HG02885 (cell line): Measurements from ENCODE around the gene BCAT1.
A peak's percentile ranks its signal among the peaks of the same experiment; 100 is the strongest.
"Not testable (repeated sequence)": the region's sequence is repeated elsewhere in the genome, so short reads cannot be mapped to it uniquely, and the experiment has no call there.

Experiments used
- ATAC-seq: cut with Tn5 transposase; IDR thresholded peaks from one replicate; pipeline ENCODE4 v1.9.1; 2021; ENCODE audit warnings: mild to moderate bottlenecking; ENCODE audit not compliant: unreplicated experiment, poor library complexity

BCAT1 gene

DNA sequence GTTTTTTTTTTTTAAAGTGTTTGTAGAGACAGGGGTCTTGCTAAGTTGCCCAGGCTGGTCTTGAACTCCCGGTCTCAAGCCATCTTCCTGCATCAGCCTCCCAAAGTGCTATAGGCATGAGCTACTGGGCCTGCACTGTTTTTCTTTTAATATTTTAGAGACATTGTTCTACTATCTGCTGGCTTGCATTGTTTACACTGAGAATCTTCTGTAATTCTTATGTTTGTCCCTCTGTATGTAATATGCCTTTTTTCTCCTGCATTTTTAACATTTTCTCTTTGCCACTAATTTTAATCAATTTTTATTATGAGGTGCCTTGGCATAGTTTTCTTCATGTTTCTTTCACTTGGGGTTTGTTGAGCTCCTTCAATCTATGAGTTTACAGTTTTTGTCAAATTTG lies 15.4 kb upstream of the BCAT1 start:
- ATAC-seq = no peak

- ATAC-seq = peak; percentile 95
Observed at GRCh38 chr12:24960222-24960855, 11.4 kb upstream of the BCAT1 start.

DNA sequence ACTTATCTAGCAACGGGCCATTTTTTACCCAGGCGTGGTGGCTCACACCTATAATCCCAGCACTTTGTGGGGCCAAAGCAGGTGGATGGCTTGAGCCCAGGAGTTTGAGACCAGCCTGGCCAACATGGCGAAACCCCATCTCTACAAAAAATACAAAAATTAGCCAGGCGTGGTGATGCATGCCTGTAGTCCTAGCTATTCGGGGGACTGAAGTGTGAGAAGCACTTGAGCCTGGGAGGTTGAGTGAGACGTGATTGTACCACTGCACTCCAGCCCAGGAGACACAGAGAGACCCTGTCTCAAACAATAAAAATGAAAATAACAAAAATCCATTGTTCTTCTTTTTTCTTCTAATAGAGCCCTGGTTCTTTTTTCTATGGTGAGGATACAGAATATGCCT lies 7.5 kb upstream of the BCAT1 start:
- ATAC-seq = not testable (repeated sequence)

- no peak for ATAC-seq
Observed at GRCh38 chr12:24955853-24956252, 7.0 kb upstream of the BCAT1 start.

DNA sequence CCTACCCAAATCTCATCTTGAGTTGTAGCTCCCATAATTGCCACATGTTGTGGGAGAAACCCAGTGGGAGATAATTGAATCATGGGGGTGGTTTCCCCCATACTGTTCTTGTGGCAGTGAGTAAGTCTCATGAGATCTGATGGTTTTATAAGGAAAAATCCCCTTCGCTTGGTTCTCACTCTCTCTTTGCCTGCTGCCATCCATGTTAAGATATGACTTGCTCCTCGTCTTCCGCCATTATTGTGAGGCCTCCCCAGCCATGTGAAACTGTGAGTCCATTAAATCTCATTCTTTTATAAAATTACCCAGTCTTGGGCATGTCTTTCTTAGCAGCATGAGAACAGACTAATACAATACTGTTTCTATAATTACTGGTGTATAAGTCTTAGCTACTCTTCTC lies 6.5 kb upstream of the BCAT1 start:
- ATAC-seq = no peak

DNA sequence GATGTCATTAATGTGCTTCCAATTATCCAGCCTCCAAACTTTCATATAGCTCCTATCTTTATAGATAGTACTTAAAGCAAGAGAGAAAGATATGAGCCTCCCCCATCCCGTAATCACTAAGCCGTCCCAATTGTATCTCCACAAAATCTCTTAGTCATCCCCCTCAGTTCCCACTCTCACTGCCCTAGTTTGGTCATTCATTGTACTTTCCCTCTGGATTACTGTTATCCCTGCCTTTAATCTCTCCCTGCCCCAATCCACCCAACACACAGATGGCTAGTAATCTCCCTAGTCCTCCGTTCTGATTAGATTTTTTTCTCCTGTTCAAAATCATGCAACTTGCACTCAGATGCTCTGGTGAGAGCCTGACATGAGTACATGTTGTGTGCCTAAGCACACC lies 5.4 kb upstream of the BCAT1 start:
- ATAC-seq = no peak

- ATAC-seq = no peak
Observed at GRCh38 chr12:24952389-24952788, 3.5 kb upstream of the BCAT1 start.

DNA sequence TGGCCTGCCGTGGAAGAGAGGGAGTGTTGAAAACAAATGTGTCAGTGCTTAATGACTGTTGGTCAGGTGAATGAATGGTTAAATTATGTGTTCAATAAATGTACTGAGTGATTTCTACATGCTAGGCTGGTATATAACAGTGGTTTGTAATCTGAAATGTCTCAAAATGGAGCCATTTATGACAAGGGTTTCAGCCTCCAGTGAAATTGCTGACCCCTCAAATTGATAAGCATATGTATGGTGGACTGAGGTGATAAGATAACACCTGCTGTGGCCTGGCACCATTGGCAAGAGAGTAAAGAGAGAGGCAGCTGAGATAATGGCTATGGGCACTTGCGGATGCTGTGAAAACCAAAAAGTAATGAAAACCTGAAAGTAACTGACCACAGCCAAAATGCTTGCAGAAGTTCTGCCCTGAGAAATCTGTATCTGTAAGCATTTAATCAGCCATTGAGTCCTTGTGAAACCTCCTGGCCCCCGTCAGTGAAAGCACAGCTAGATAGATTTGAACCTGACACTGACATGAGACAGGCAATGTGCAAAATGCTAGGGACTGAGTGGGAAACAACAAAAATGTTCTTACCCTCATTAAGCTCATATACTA lies 1.4 kb upstream of the BCAT1 start:
- ATAC-seq = peak; percentile 37

DNA sequence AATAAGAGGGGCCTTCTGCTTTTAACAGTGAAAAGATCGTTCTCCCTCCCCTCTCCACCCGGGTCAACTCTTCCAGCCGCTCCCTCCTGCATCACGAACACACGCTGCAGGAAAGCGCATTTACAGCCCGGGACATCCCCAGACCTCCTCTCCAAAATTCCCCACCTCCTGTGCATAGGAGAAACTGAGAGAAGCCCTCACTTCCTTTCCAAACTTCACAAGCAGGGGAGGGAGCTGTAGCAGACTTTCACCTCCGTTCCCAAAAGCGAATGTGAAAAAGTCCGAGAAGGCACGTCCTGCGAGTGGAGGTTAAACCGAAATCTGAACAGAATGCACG lies 513 bp downstream of the BCAT1 start:
- ATAC-seq = peak; percentile 19

DNA sequence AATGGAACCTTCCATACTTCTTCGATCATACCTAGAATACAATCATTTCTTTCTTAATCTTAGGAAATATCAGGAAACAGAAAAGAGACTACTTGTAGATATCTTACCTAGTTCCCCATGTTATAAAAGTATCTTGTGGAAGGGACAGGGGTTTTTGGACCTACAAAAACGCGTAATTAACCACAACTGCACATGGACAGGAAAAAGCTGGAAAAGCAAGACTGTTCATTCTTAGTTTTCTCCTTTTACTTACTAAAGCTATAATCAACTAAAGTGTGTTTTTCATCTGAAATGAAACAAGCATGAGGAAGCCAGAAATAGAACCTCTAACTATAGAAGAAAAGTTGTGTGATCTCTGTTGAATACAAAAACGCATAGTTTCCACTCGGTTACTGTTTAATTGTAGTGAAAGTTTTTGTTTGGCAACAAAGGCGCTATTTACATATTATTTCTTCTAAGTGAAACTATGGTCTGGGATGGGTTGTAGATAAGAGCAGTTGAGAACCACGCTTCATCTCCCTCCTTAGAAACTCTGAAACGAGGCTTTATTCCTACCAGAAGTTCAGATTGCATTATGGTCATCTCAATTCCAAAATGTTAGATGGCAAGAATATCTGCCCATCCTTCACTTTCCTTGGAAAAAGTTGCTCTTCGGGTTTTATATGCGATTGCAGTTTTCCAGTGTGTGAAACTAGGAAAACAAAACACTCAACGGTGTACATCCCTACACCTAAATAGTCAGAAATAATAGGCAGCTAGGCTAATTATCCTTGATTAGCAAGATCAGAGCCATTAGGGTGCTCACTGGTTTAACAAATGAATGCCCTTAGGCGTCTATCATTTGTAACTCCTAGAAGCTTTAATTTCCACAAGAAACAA lies 1.1 kb downstream of the BCAT1 start:
- peak; percentile 21 for ATAC-seq

DNA sequence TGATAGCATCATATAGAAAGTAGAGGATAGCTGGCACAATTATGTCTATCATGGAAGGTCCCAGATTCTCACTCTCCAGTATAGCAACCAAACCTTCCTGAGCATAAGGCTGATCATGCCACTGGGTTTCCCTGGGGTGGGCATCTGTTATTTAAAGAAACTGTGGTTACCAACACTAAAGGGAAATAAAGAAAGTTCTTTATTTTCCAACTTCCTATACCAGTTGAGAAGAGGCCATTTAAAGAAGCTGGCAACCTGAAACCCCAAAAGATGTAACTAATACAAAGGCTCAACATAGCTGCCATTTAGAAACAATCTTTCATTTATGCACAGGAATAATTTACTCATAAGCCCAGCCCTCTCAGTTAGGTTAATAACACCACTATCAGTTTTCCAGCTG lies 3.1 kb downstream of the BCAT1 start:
- no peak for ATAC-seq

GRCh38 chr12:24945039-24945438 lies 3.9 kb downstream of the BCAT1 start:
- ATAC-seq = no peak

GRCh38 chr12:24944601-24944975 lies 4.3 kb downstream of the BCAT1 start:
- no peak for ATAC-seq

DNA sequence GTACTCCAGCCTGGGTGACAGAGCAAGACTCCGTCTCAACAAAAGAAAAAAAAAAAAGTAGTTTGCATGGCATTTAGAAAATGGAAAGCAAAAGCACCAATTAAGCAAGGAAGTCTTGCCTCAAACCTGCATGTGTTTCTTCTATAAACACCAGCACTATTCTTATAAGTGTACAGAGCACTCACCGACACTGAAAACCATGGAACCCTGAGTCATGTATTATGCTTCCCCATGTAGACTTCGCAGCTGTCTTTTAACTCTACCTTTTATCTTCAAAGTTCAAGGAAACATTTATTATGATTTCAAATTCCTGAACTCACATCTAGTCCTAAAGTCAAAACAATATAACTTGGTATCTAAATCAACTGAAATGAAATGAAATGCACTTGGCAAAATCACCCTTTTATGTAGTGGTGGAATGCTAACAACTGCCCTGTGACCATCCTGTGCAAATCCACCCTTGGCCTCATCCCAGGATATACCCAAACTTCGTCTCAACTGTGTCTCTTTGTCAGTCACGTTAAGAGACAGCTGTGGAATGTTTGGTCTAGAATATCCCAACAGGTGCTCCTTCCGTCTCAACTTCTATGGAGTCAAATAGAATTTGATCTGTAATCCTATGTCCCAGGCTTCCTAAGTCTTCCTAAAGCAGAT lies 4.8 kb downstream of the BCAT1 start:
- ATAC-seq = no peak

DNA sequence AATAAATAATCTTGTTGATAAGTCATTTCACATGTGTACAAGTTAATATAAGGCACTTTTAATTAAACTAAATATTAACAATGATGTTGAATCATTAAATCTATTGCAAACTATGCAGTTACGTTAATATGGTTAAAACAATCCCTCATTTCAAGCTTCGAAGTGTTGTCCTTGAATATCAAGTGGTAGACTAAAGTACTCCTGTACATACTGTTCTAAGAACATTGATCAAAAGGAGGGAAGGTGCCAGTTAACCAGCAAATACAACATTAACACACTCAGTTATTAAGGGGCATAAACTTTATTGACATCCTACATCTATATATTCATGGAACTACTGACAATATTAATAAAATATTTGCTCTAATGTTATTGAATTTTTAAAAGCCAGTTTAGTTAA lies 8.7 kb downstream of the BCAT1 start:
- ATAC-seq = no peak

DNA sequence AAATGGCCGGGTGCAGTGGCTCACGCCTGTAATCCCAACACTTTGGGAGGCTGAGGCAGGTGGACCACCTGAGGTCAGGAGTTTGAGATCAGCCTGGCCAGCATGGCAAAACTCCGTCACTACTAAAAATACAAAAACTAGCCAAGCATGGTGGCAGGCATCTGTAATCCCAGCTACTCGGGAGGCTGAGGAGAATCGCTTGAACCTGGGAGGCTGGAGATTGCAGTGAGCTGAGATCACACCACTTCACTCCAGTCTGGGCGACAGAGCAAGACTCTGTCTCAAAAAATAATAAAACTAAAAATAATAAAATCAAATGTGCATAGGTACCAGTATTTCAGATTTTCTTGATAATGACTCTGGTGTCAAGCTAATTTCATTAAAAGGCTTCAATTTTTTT lies 9.3 kb downstream of the BCAT1 start:
- ATAC-seq = not testable (repeated sequence)

DNA sequence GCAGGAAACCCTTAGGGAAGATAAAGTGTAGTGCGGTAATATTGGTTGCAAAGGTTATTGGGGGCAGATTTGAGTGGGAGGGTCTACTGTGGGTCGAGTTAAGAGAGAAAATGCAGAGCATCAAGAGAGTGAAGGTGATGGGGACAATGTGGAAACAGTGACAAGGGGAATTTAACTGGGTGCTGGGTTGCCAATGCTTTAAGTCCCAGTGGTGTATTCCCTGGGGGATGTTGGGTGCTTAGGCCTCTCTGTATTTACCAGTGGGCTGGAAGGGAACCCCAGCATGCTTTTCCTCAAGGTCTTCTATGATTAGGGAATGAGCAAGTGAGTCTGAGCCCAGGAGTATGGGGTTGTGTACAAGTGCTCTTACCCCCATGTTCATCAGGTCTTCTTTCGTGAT lies 10.6 kb downstream of the BCAT1 start:
- no peak for ATAC-seq

GRCh38 chr12:24937553-24938244 lies 11.2 kb downstream of the BCAT1 start:
- ATAC-seq = no peak

DNA sequence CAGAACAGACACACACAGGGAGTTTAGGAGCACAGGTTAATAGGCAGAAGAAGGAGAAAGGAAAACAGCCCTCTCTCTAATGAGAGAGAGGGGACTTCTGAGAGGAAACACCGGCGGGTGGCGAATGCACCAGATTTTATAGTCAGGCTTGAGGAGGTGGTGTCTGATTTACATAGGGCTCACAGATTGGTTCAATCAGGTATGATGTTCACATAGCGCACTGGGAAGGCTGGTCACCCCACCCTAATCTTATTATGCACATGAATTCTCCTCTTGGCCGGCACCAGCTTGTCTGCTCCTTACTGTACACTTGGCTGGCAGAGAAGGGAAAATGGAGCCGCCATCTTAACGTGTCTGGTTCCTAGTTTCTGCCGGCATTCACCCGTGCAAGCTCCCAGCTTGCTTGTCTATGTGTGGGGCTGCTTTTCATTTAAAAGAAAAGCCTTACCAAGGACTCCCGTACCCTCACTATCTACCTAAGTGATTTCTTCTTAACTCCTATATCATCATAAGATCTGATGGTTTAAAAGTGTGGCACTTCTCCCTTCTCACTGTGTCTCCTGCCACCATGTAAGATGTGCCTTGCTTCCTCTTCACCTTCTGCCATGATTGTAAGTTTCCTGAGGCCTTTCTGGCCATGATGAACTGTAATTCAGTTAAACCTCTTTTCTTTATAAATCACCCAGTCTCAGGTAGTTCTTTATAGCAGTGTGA lies 15.1 kb downstream of the BCAT1 start:
- no peak for ATAC-seq
